RPMI7951 (cell line): Measurements from ENCODE around the gene TENT4B. TPM values are rescaled to one million over a fixed set of nuclear protein-coding genes. Genes with fewer than 3 reads are reported as not detected.

ENCODE experiments used
- DNase-seq: peaks from one replicate; pipeline ENCODE4 v3.0.0-alpha.2; 2012; ENCODE audit warnings: low read depth
- total RNA-seq: library from RNA; depleted of rRNA; stranded (reverse); fragments of >200 nt; shearing (Covaris generic); gene quantifications from 2 replicates; pipeline ENCODE4 v1.2.3, GENCODE V29; 2014; rRNA removed

TENT4B gene
- total RNA-seq, 1 experiment from 2014 or later: 9.5 TPM

DNA sequence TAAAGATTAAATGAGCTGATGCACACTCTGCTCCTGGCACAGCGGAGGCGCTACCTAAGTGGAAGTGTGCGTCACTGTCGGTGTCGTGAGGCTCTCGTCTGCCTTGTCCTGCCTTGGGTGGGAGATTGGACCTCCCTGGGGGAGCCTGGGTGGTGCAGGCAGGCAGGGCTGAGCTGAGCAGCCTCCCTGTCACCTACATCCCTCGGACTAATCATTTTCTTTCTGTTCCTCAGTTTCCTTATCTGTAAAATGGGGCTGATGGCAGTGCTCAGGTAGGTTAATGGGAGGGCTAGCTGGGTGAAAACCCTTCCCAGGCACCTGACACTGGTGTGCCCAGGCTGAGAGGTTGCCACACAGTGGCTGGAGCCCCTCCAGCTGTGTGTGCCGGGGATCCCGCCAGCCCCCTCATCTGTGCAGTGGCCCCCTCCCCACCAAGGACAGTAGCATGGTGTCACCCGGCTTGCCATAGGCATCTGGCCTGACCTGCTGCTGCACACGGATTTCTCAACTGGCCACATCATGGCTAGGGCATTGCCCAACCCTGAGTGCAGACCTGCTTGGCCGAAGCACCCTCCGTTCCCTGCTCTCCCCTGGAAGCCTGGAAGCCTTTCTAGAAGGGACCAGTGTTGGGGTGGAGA, 117.5 kb downstream of the TENT4B start:
- no peak for DNase-seq

DNA sequence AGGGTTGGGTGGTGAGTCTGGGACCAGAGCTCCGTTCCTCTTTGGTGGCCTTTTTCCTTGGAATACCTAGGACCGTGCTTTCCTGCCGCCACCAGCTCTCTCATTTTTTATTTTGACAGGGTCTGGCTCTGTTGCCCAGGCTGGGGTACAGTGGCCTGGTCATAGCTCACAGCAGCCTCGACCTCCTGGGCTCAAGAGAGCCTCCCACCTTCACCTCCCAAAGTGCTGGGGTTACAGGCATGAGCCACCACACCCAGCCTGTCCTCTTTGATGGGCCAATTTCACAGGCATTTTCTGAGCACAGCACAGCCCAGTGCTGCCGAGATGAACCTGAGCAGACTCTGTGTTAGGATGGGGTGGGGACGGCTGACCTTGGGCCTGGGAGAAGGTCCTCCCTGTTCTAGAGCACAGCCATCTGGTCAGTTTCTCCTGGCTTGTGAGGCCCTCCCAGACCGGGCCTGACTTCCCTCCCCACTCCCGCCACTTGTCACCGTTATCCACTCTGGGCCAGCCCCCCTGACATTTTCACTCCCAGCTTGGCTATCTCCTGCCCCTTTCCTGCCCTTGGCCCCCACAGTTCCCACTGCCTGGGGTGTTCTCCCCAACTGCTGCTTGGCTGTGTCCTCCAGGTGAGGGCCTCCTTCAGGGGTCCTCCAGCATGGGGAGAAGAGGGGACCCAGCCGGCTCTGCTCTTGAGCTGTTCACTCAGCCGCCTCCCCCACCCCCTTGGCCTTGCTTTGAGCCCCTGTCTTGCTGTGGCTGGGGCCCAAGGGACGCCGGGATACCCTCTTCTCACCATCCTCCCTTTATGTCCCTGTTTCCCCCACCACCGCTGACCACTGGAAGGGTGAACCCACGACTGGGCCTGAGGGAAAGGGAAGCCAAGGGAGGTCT, 118.3 kb downstream of the TENT4B start:
- no peak for DNase-seq

- DNase-seq: peak; percentile 36
Measured at GRCh38 chr16:50272111-50272571, 119.0 kb downstream of the TENT4B start.

DNA sequence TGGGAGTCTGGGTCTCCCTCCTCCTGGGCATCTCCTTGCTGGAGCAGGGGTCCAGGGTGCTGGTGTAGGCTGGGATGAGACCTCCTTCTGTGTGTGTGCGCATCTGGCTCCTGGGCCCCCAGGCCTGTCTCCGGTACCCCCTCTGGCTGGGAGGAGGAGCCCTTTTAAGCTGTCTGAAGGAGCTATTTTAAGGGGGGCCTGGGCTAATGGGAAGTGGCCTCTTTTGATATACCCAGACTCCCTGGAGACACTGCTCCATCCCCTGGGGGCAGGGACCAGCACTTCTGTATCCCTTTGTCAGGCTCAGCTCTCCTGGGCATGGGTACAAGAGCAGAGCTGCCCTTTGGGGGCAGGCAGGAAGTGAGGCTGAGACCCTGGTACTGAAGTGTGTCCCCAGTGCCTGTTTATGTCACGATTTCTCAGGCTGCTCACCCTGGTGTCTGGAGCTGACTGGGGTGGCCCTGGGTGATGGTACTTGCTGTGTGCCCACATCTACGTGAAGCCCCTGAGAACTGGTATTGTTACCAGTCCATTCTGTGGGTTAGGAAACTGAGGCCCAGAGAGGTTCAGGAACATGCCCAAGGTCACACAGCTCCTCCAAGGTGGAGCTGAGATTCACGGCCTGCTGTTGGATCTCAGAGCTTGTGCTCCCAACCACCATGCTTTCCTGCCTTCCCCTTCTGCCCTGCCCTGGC, 119.7 kb downstream of the TENT4B start:
- DNase-seq: no peak

- DNase-seq: no peak
Measured at GRCh38 chr16:50273382-50273690, 120.2 kb downstream of the TENT4B start.

DNA sequence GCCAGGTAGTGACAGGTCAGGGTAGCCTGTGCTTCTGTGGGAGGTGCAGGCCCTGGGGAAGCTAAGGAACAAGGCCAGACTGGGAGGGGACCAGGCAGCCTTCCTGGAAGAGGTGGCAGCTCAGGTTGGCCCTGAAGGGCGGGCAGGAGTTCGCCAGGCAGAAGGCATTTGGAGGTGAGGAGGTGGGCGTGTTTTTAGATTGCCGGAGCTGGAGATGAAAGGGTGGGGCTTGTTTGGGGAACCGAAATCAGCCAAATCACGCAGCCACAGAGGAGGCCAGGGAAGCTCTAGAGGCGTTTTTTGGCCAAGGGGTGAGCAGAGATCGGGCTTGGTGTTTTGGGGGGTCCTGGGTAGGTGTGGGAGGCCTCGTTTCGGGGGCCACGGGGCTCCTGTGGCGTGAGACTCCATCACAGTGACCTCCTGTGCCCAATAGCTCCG, 120.8 kb downstream of the TENT4B start:
- no peak for DNase-seq

GRCh38 chr16:50274326-50275097, 121.4 kb downstream of the TENT4B start:
- DNase-seq: no peak

- no peak for DNase-seq
Measured at GRCh38 chr16:50275098-50275415, 122.0 kb downstream of the TENT4B start.

GRCh38 chr16:50275428-50276325, 122.6 kb downstream of the TENT4B start:
- no peak for DNase-seq

DNA sequence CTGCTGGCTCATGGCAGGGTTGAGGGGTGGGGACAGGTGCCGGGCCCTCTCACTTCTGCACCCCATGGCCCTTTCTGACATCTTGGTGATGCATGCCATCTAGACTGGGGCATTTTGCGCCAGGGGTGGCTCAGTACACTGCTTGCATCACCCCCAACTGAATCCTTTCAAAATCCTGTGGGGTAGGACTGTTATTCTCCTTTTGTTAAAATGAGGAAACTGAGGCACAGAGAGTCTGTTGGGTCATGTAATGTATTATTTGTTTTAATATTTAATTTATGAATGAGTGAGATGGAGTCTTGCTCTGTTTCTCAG, 123.2 kb downstream of the TENT4B start:
- no peak for DNase-seq

- DNase-seq: no peak
Measured at GRCh38 chr16:50276801-50277555, 123.9 kb downstream of the TENT4B start.

- no peak for DNase-seq
Measured at GRCh38 chr16:50278251-50278650, 125.1 kb downstream of the TENT4B start.

- DNase-seq: no peak
Measured at GRCh38 chr16:50279504-50279865, 126.4 kb downstream of the TENT4B start.

DNA sequence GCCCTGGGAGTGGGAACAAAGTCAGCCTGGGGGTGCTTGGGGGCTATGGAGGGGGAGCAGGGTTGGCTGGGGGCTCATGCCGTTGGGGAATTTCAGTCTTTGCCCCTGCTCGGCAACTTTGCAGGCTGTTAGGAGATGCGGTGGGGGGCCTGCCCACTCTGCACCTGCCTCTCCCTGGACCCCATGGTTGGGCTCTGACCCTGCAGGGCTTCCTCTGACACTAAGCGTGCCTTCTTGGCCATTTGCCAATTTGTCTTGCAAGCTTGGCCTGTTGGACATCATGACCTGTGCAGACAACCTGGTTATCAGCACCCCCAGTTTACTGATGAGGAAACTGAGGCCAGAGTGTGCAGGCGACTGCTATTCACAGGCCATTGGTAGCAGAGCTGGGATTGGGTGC, 127.8 kb downstream of the TENT4B start:
- DNase-seq: no peak

Other genes with a start within 250 kb of the TENT4B start
- gene CNEP1R1, start 128.1 kb upstream of the TENT4B start, total RNA-seq: 35.8 and 37.6 TPM in 2 replicates
- gene HEATR3, start 87.3 kb upstream of the TENT4B start, total RNA-seq: 13.3 and 14.9 TPM in 2 replicates
- gene ADCY7, start 113.2 kb downstream of the TENT4B start, total RNA-seq: 15.9 and 24.6 TPM in 2 replicates
- gene BRD7, start 215.7 kb downstream of the TENT4B start, total RNA-seq: 45.1 and 64.5 TPM in 2 replicates